Right lobe of liver (tissue), 6 donors: ENCODE data around the gene TTLL10. TPM values are rescaled to one million over a fixed set of nuclear protein-coding genes. Genes with fewer than 3 reads are reported as not detected.
A peak's percentile ranks its signal among the peaks of the same experiment; 100 is the strongest.

Experiments used
- ATAC-seq, 4 donors: fragments of 200-7000 bp; cut with Tn5 transposase; one replicate each; pipeline ENCODE4 v1.9.1; 2020; ENCODE audit warnings: mild to moderate bottlenecking in 4 of 4, moderate library complexity in 4 of 4
- DNase-seq, 3 donors: peaks; one replicate each; pipeline ENCODE4 v3.0.0-alpha.2; 2020
- H3K27ac ChIP-seq, 3 donors: fragments of 200-600 bp; one replicate each; pipeline ENCODE4 v1.8.0; 2022
- H3K27me3 ChIP-seq, 2 donors: fragments of 200-600 bp; one replicate each; pipeline ENCODE4 v1.8.0; 2022
- H3K36me3 ChIP-seq, 4 donors: fragments of 200-600 bp; sonication (generic) in 1 of 4; one replicate each; pipeline versions ENCODE4 v1.5.1 to v1.8.0; 2017 to 2022; ENCODE audit warnings: control low read depth in 1 of 4
- H3K4me1 ChIP-seq, 4 donors: fragments of 200-600 bp; sonication (generic) in 1 of 4; one replicate each; pipeline versions ENCODE4 v1.5.1 to v1.8.0; 2017 to 2022; ENCODE audit warnings: control low read depth in 1 of 4
- H3K4me3 ChIP-seq, 3 donors: fragments of 200-600 bp; one replicate each; pipeline ENCODE4 v1.8.0; 2022
- H3K9me3 ChIP-seq, 4 donors: fragments of 200-600 bp; sonication (generic) in 1 of 4; one replicate each; pipeline versions ENCODE4 v1.5.1 to v1.8.0; 2017 to 2022; ENCODE audit warnings: control low read depth in 1 of 4
- CTCF ChIP-seq, 4 donors: fragments of 200-600 bp in 3 of 4; fragments of 450-650 bp in 1 of 4; IDR thresholded peaks; one replicate each; pipeline versions ENCODE4 v1.5.1 to v1.8.0; 2016 to 2022; ENCODE audit warnings: antibody characterized with exemption in 4 of 4, mild to moderate bottlenecking in 2 of 4
- POLR2A ChIP-seq: fragments of 450-650 bp; IDR thresholded peaks from one replicate; pipeline ENCODE4 v1.6.1; 2017; ENCODE audit warnings: antibody characterized with exemption, mild to moderate bottlenecking
- WGBS: methylation state at CpG from one replicate; pipeline ENCODE4 v1.1.6; 2018; ENCODE audit warnings: low coverage, low lambda C conversion rate; ENCODE audit not compliant: insufficient coverage; ENCODE audit errors: missing lambda C conversion rate; 5-methylcytosine and 5-hydroxymethylcytosine counted together
- intact Hi-C, 2 donors: fragments of 100-400 bp; cut with DNase I; formaldehyde crosslinking; loops; one replicate each; pipeline versions ENCODE4 v1.11.2 to v1.14.1; 2022
- total RNA-seq, 6 experiments: library from RNA; depleted of rRNA in 2 of 6; stranded (reverse); fragments of >200 nt in 2 of 6; fragmentation: NEBNext Ultra II Directional in 3 of 6; extraction: Animal tissue kit (Norgen Biotek cat#: 25700) in 3 of 6; gene quantifications; one replicate each; pipeline versions ENCODE4 v1.1.0 to v1.2.4, GENCODE V29; 2016 to 2023
- donor health status: DM: no; HTN: yes; CAD: no.
- donor health status: DM: no; HTN: no; CAD: no.
- donor health status: DM: no; HTN: no; CAD: no.
- donor health status: DM: no; HTN: yes; CAD: no.
- donor health status: DM: no; HTN: yes; CAD: no.

TTLL10 gene
- total RNA-seq, 6 experiments from 2014 or later: not detected

GRCh38 chr1:1157426-1157913 is 16.2 kb upstream of the TTLL10 start:
- ATAC-seq: peak; percentile 74 to 85 (median 81)
- TF ChIP-seq CTCF (IDR thresholded peaks at IDR 0.05) (no peak), POLR2A (peak; percentile 50)

GRCh38 chr1:1157914-1158710 is 15.6 kb upstream of the TTLL10 start:
- H3K9me3 ChIP-seq: no peaks in the 10 kb centered on the region
- H3K4me1 ChIP-seq: peaks cover 0 to 3% (median 0%) of the 10 kb centered on the region in 4 donors
- H3K27me3 ChIP-seq: no peaks in the 10 kb centered on the region
- TF ChIP-seq CTCF (IDR thresholded peaks at IDR 0.05): no peak
- no peak for TF ChIP-seq POLR2A
- no CpG with 5 or more reads among the region's 46 CpGs for WGBS
- ATAC-seq (peak; percentile 21 to 48 (median 36)), DNase-seq (no peak)
- H3K36me3 ChIP-seq: no peaks in the 10 kb centered on the region
- peak overlapping the region; percentile 39 to 47 (median 44) for H3K4me3 ChIP-seq
- H3K27ac ChIP-seq: peak overlapping the region; percentile 70 to 96 (median 84)
- intact Hi-C loops: no loop called here

More at GRCh38 chr1:1157426-1157913, 16.2 kb upstream of the TTLL10 start:
- Histone ChIP-seq H3K4me1 (peaks cover 0 to 3% (median 0%) of the 10 kb centered on the region in 4 donors), H3K36me3 (no peaks in the 10 kb centered on the region), H3K4me3 (peak overlapping the region; percentile 39 to 47 (median 44)), H3K9me3 (no peaks in the 10 kb centered on the region), H3K27ac (peak overlapping the region; percentile 70 to 96 (median 84)), H3K27me3 (no peaks in the 10 kb centered on the region)
- DNase-seq: peak; percentile 80 to 85 (median 83)
- intact Hi-C loops: no loop called here
- WGBS: 13% methylated on average over 3 of the region's 29 CpGs

- DNase-seq (no peak), ATAC-seq (no peak)
- H3K4me3 ChIP-seq: no peak overlapping the region
- H3K27ac ChIP-seq: no peak overlapping the region
- H3K9me3 ChIP-seq: no peaks in the 10 kb centered on the region
- no peaks in the 10 kb centered on the region for H3K36me3 ChIP-seq
- 90% methylated on average over 2 of the region's 23 CpGs for whole genome bisulfite sequencing
- intact Hi-C loops: no loop called here
- no peak for TF ChIP-seq POLR2A
- no peak for TF ChIP-seq CTCF (IDR thresholded peaks at IDR 0.05)
- H3K4me1 ChIP-seq: peaks cover 0 to 3% (median 0%) of the 10 kb centered on the region in 4 donors
- no peaks in the 10 kb centered on the region for H3K27me3 ChIP-seq
These were observed 13.3 kb upstream of the TTLL10 start for GRCh38 chr1:1160281-1160930.

GRCh38 chr1:1161078-1161682 is 12.5 kb upstream of the TTLL10 start:
- Histone ChIP-seq H3K9me3 (no peaks in the 10 kb centered on the region), H3K36me3 (no peaks in the 10 kb centered on the region), H3K27me3 (no peaks in the 10 kb centered on the region), H3K4me3 (no peak overlapping the region), H3K27ac (no peak overlapping the region), H3K4me1 (peaks cover 0 to 3% (median 0%) of the 10 kb centered on the region in 4 donors)
- intact Hi-C loops: no loop called here
- DNase-seq (no peak), ATAC-seq (no peak)
- TF ChIP-seq POLR2A (no peak), CTCF (IDR thresholded peaks at IDR 0.05) (no peak)
- WGBS: 86% methylated on average over 5 of the region's 29 CpGs
